HEK293T (cell line): ENCODE results near the gene SBDS.
"Not testable (repeated sequence)": the region's sequence is repeated elsewhere in the genome, so short reads cannot be mapped to it uniquely, and the experiment has no call there.

Source experiments
- BHLHE40 ChIP-seq: fragments of 450-650 bp; IDR thresholded peaks from 2 replicates; pipeline ENCODE4 v1.6.1; 2016; ENCODE audit warnings: mild to moderate bottlenecking, moderate library complexity, borderline replicate concordance
- FOXM1 ChIP-seq: fragments of 450-650 bp; IDR thresholded peaks from 2 replicates; pipeline ENCODE4 v1.6.1; 2017; ENCODE audit warnings: mild to moderate bottlenecking, borderline replicate concordance
- L3MBTL2 ChIP-seq: fragments of 450-650 bp; conservative IDR thresholded peaks from 2 replicates; pipeline ENCODE4 v1.6.1; 2016; ENCODE audit warnings: mild to moderate bottlenecking
- LEF1 ChIP-seq: fragments of 450-650 bp; IDR thresholded peaks from 2 replicates; pipeline ENCODE4 v1.6.1; 2017; ENCODE audit warnings: mild to moderate bottlenecking, borderline replicate concordance
- SP1 ChIP-seq: fragments of 450-650 bp; IDR thresholded peaks from 2 replicates; pipeline ENCODE4 v1.6.1; 2017
- ZNF384 ChIP-seq: fragments of 450-650 bp; IDR thresholded peaks from 2 replicates; pipeline ENCODE4 v1.6.1; 2016

- TF ChIP-seq SP1, LEF1, BHLHE40, ZNF384, L3MBTL2, FOXM1: not testable (repeated sequence)
Measured at GRCh38 chr7:67000601-67001258, 5.3 kb upstream of the SBDS start.
